NAMALWA (cell line): Measurements from ENCODE around the gene ARHGAP45.

ENCODE experiments used
- DNase-seq: peaks from one replicate; pipeline ENCODE4 v3.0.0-alpha.2; 2015; ENCODE audit warnings: low spot score

Gene ARHGAP45

GRCh38 chr19:1070931-1071791 is 4.2 kb downstream of the ARHGAP45 start:
- DNase-seq: no peak

GRCh38 chr19:1072371-1073015 is 5.5 kb downstream of the ARHGAP45 start:
- no peak for DNase-seq

- DNase-seq: no peak
These were observed 6.3 kb downstream of the ARHGAP45 start for GRCh38 chr19:1073063-1073955.

GRCh38 chr19:1073956-1074517 is 7.1 kb downstream of the ARHGAP45 start:
- DNase-seq: no peak

GRCh38 chr19:1074544-1075283 is 7.7 kb downstream of the ARHGAP45 start:
- peak; percentile 88 for DNase-seq

GRCh38 chr19:1076046-1076386 is 9.0 kb downstream of the ARHGAP45 start:
- no peak for DNase-seq

- DNase-seq: peak; percentile 95
These were observed 10.0 kb downstream of the ARHGAP45 start for GRCh38 chr19:1076951-1077350.

GRCh38 chr19:1079566-1080111 is 12.7 kb downstream of the ARHGAP45 start:
- no peak for DNase-seq

- no peak for DNase-seq
These were observed 13.6 kb downstream of the ARHGAP45 start for GRCh38 chr19:1080360-1081161.

GRCh38 chr19:1081301-1082164 is 14.6 kb downstream of the ARHGAP45 start:
- no peak for DNase-seq

- DNase-seq: peak; percentile 94
These were observed 15.4 kb downstream of the ARHGAP45 start for GRCh38 chr19:1082165-1082927.

GRCh38 chr19:1082928-1083816 is 16.2 kb downstream of the ARHGAP45 start:
- DNase-seq: no peak

- no peak for DNase-seq
These were observed 17.3 kb downstream of the ARHGAP45 start for GRCh38 chr19:1084024-1084868.

GRCh38 chr19:1085053-1085658 is 18.2 kb downstream of the ARHGAP45 start:
- no peak for DNase-seq

GRCh38 chr19:1085676-1086442 is 18.9 kb downstream of the ARHGAP45 start:
- DNase-seq: no peak
